ENCODE results near the gene C9. TPM values are rescaled to one million over a fixed set of nuclear protein-coding genes. Genes with fewer than 3 reads are reported as not detected.

C9 gene
- total and polyA plus RNA-seq, 2 donors (not counting 1 experiment from before 2014, with no cell fraction given), result not detected

DNA sequence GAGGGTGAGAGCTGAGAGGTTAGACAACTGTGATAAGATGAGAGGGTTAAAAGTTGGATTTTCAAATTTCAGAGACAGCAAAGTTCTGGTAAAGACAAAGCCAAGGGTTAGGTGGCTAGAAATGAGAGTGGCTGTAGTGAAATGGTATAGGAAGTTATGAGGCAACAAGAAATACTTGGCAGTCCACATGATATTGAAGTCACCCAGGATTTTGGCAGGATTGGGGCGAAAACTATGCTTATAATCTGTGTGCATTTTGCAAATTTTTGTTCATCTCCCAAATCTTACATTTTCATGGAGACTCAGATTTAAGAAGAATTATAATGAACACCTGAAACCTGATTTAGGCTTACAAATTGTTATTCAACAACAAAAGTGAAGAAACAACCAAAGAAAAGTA lies 35.6 kb downstream of the C9 start:
- 80% methylated on average over 1 of the region's 1 CpG for WGBS (ENCODE audit: insufficient coverage)
- Histone ChIP-seq H4K20me1 (ENCODE audit: control insufficient read depth, insufficient read depth, low read length, poor library complexity, severe bottlenecking) (no peaks in the 10 kb centered on the region), H3K4me3 (ENCODE audit: control extremely low read depth in 1 of 5, extremely low read depth in 1 of 5, insufficient read depth in 1 of 5, low read depth in 2 of 5, low read length in 4 of 5) (no peak overlapping the region), H3K9ac (ENCODE audit: low read length) (no peak overlapping the region), H3K9me3 (ENCODE audit: control extremely low read depth in 1 of 3, control insufficient read depth in 2 of 3, insufficient read depth in 1 of 3, low read length in 2 of 3) (peaks cover 0 to 5% (median 0%) of the 10 kb centered on the region in 3 donors), H3K27ac (ENCODE audit: low read length in 2 of 2) (no peak overlapping the region), H3K36me3 (replicated peaks in 1 of 2; ENCODE audit: control extremely low read depth in 1 of 2, control insufficient read depth in 1 of 2, extremely low read depth in 1 of 2, insufficient read depth in 2 of 2, low read length in 1 of 2) (no peaks in the 10 kb centered on the region), H3K27me3 (replicated peaks in 1 of 4; ENCODE audit: control extremely low read depth in 1 of 4, control insufficient read depth in 3 of 4, insufficient read depth in 4 of 4, low read length in 3 of 4) (no peaks in the 10 kb centered on the region), H3K4me2 (replicated peaks; ENCODE audit: low read depth, low read length, poor library complexity, severe bottlenecking) (no peak overlapping the region), H2AFZ (ENCODE audit: insufficient read depth, low read depth, low read length, poor library complexity, severe bottlenecking) (no peak overlapping the region), H3K79me2 (ENCODE audit: control insufficient read depth, insufficient read depth, low read length) (no peaks in the 10 kb centered on the region), H3K4me1 (ENCODE audit: control insufficient read depth in 2 of 2, insufficient read depth in 2 of 2, low read length in 2 of 2) (no peaks in the 10 kb centered on the region)
- H3K9me3 Mint-ChIP-seq (ENCODE audit: insufficient read depth), result no peaks in the 10 kb centered on the region
- ChIA-PET CTCF (no interaction called here), POLR2A (no interaction called here)
- no peak overlapping the region for H3K27ac Mint-ChIP-seq
- TF ChIP-seq, protein P1, sequence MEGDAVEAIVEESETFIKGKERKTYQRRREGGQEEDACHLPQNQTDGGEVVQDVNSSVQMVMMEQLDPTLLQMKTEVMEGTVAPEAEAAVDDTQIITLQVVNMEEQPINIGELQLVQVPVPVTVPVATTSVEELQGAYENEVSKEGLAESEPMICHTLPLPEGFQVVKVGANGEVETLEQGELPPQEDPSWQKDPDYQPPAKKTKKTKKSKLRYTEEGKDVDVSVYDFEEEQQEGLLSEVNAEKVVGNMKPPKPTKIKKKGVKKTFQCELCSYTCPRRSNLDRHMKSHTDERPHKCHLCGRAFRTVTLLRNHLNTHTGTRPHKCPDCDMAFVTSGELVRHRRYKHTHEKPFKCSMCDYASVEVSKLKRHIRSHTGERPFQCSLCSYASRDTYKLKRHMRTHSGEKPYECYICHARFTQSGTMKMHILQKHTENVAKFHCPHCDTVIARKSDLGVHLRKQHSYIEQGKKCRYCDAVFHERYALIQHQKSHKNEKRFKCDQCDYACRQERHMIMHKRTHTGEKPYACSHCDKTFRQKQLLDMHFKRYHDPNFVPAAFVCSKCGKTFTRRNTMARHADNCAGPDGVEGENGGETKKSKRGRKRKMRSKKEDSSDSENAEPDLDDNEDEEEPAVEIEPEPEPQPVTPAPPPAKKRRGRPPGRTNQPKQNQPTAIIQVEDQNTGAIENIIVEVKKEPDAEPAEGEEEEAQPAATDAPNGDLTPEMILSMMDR (IDR thresholded peaks at IDR 0.05), result no peak
- TF ChIP-seq EZH2 (IDR thresholded peaks at IDR 0.05; ENCODE audit: borderline replicate concordance, insufficient read depth, low read depth, low read length, poor library complexity, severe bottlenecking), result no peak
- H3K4me1 Mint-ChIP-seq, result no peaks in the 10 kb centered on the region
- DNase-seq, result no peak
- no peak overlapping the region for H3K4me3 Mint-ChIP-seq
- ATAC-seq (ENCODE audit: low read depth), result no peak
- intact Hi-C loops (cut with micrococcal nuclease), result no loop called here
- H3K27me3 Mint-ChIP-seq, result peaks cover 2% of the 10 kb centered on the region

GRCh38 chr5:39323542-39323941 lies 40.8 kb downstream of the C9 start:
- no peak for TF ChIP-seq EZH2 (IDR thresholded peaks at IDR 0.05; ENCODE audit: borderline replicate concordance, insufficient read depth, low read depth, low read length, poor library complexity, severe bottlenecking)
- TF ChIP-seq, protein P1 (IDR thresholded peaks at IDR 0.05), result no peak
- H3K4me1 Mint-ChIP-seq, result no peaks in the 10 kb centered on the region
- H3K4me3 Mint-ChIP-seq, result no peak overlapping the region
- no peak for ATAC-seq (ENCODE audit: low read depth)
- H3K4me1 ChIP-seq (ENCODE audit: control insufficient read depth in 2 of 2, insufficient read depth in 2 of 2, low read length in 2 of 2), result no peaks in the 10 kb centered on the region
- H3K9ac ChIP-seq (ENCODE audit: low read length), result no peak overlapping the region
- no peak overlapping the region for H3K4me2 ChIP-seq (replicated peaks; ENCODE audit: low read depth, low read length, poor library complexity, severe bottlenecking)
- H2AFZ ChIP-seq (ENCODE audit: insufficient read depth, low read depth, low read length, poor library complexity, severe bottlenecking), result no peak overlapping the region
- ChIA-PET CTCF (no interaction called here), POLR2A (no interaction called here)
- no peak for DNase-seq
- H3K36me3 ChIP-seq (replicated peaks in 1 of 2; ENCODE audit: control extremely low read depth in 1 of 2, control insufficient read depth in 1 of 2, extremely low read depth in 1 of 2, insufficient read depth in 2 of 2, low read length in 1 of 2), result no peaks in the 10 kb centered on the region
- intact Hi-C loops (cut with micrococcal nuclease), result no loop called here
- no peak overlapping the region for H3K4me3 ChIP-seq (ENCODE audit: control extremely low read depth in 1 of 5, extremely low read depth in 1 of 5, insufficient read depth in 1 of 5, low read depth in 2 of 5, low read length in 4 of 5)
- no peaks in the 10 kb centered on the region for H4K20me1 ChIP-seq (ENCODE audit: control insufficient read depth, insufficient read depth, low read length, poor library complexity, severe bottlenecking)
- no peak overlapping the region for H3K27ac ChIP-seq (ENCODE audit: low read length in 2 of 2)
- H3K27ac Mint-ChIP-seq, result no peak overlapping the region
- H3K9me3 Mint-ChIP-seq (ENCODE audit: insufficient read depth), result no peaks in the 10 kb centered on the region
- H3K79me2 ChIP-seq (ENCODE audit: control insufficient read depth, insufficient read depth, low read length), result no peaks in the 10 kb centered on the region
- WGBS (ENCODE audit: insufficient coverage), result no CpG with 5 or more reads among the region's 3 CpGs
- H3K9me3 ChIP-seq (ENCODE audit: control extremely low read depth in 1 of 3, control insufficient read depth in 2 of 3, insufficient read depth in 1 of 3, low read length in 2 of 3), result peaks cover 0 to 7% (median 0%) of the 10 kb centered on the region in 3 donors
- H3K27me3 ChIP-seq (replicated peaks in 1 of 4; ENCODE audit: control extremely low read depth in 1 of 4, control insufficient read depth in 3 of 4, insufficient read depth in 4 of 4, low read length in 3 of 4), result peaks cover 0 to 6% (median 6%) of the 10 kb centered on the region in 4 experiments
- peaks cover 14% of the 10 kb centered on the region for H3K27me3 Mint-ChIP-seq
